Osteoblast (primary cell): ENCODE measurements around the gene QDPR. TPM values are rescaled to one million over a fixed set of nuclear protein-coding genes. Genes with fewer than 3 reads are reported as not detected.

ENCODE experiments used
- DNase-seq: peaks from one replicate; pipeline ENCODE4 v3.0.0; 2011; ENCODE audit warnings: low spot score, mixed read lengths; ENCODE audit not compliant: insufficient read length; ENCODE audit errors: missing footprints
- H2AFZ ChIP-seq: 2 replicates; pipeline ENCODE4 v1.6.0; 2011; ENCODE audit warnings: mild to moderate bottlenecking, low read length
- H3K27ac ChIP-seq: 2 replicates; pipeline ENCODE4 v1.5.1; 2011; ENCODE audit warnings: mild to moderate bottlenecking, low read depth, low read length, moderate library complexity
- H3K27me3 ChIP-seq: 2 replicates; pipeline ENCODE4 v1.6.0; 2012; ENCODE audit warnings: mild to moderate bottlenecking, control low read depth, inconsistent platforms, low read length, moderate library complexity; ENCODE audit not compliant: insufficient read depth
- H3K36me3 ChIP-seq: 2 replicates; pipeline ENCODE4 v1.5.1; 2011; ENCODE audit warnings: mild to moderate bottlenecking, low read length, control low read depth, moderate library complexity; ENCODE audit not compliant: insufficient read depth
- H3K4me1 ChIP-seq: 2 replicates; pipeline ENCODE4 v1.5.1; 2011; ENCODE audit warnings: mild to moderate bottlenecking, low read length, control low read depth, moderate library complexity; ENCODE audit not compliant: insufficient read depth
- H3K4me2 ChIP-seq: 2 replicates; pipeline ENCODE4 v1.6.0; 2011; ENCODE audit warnings: mild to moderate bottlenecking, low read length; ENCODE audit not compliant: insufficient read depth
- H3K4me3 ChIP-seq: fragments of 200-600 bp; sonication (generic); 3 replicates; pipeline ENCODE4 v1.5.1; 2012; ENCODE audit warnings: mild to moderate bottlenecking, low read length, inconsistent platforms; ENCODE audit not compliant: insufficient read depth
- H3K79me2 ChIP-seq: 2 replicates; pipeline ENCODE4 v1.6.0; 2012; ENCODE audit warnings: mild to moderate bottlenecking, low read length, control low read depth, inconsistent platforms; ENCODE audit not compliant: insufficient read depth
- H3K9me3 ChIP-seq: 2 replicates; pipeline ENCODE4 v1.5.1; 2011; ENCODE audit warnings: low read depth, low read length, control low read depth
- H4K20me1 ChIP-seq: 2 replicates; pipeline ENCODE4 v1.6.0; 2012; ENCODE audit warnings: mild to moderate bottlenecking, low read length, control low read depth; ENCODE audit not compliant: insufficient read depth
- total RNA-seq: library from RNA; depleted of rRNA; stranded (reverse); fragments of >200 nt; gene quantifications from 2 replicates; pipeline ENCODE4 v1.2.3, GENCODE V29; 2012
- TF ChIP-seq, protein P1 (sequence below): IDR thresholded peaks from 2 replicates; pipeline ENCODE4 v1.5.1; 2011; ENCODE audit warnings: mild to moderate bottlenecking, low read depth, low read length, moderate library complexity; ENCODE audit errors: extremely low read depth

The QDPR gene
- total RNA-seq, 1 donor, result 11.9 TPM

DNA sequence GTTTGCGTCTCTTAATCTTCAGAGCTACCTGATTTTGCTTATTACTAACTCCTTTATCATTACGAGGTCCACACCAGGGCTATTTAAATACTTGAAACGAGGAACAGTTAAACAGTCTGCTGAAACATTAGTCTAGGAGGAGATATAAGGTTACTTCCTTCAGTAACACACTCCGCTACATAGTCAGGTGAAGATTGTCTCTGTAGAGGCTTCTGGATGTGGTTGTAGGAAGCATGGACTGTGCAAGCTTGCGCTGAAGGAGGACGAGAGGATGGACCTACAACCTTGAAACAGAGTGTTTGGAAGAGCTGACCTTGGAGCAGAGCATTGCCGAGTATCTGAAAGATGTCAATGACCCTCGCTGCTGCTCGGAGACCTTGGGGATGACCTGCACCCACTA, 3.0 kb upstream of the QDPR start, which contains the start of gene CLRN2:
CLRN2 (plus strand) TSS at position 301 of the 400 bp plus-strand sequence. CDS start 102 bp downstream, outside the sequence.
- TF ChIP-seq, protein P1, sequence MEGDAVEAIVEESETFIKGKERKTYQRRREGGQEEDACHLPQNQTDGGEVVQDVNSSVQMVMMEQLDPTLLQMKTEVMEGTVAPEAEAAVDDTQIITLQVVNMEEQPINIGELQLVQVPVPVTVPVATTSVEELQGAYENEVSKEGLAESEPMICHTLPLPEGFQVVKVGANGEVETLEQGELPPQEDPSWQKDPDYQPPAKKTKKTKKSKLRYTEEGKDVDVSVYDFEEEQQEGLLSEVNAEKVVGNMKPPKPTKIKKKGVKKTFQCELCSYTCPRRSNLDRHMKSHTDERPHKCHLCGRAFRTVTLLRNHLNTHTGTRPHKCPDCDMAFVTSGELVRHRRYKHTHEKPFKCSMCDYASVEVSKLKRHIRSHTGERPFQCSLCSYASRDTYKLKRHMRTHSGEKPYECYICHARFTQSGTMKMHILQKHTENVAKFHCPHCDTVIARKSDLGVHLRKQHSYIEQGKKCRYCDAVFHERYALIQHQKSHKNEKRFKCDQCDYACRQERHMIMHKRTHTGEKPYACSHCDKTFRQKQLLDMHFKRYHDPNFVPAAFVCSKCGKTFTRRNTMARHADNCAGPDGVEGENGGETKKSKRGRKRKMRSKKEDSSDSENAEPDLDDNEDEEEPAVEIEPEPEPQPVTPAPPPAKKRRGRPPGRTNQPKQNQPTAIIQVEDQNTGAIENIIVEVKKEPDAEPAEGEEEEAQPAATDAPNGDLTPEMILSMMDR, result no peak
- peaks cover 15% of the 10 kb centered on the region for H3K79me2 ChIP-seq
- H3K27me3 ChIP-seq, result peaks cover 34% of the 10 kb centered on the region
- no peaks in the 10 kb centered on the region for H3K36me3 ChIP-seq
- no peaks in the 10 kb centered on the region for H4K20me1 ChIP-seq
- H3K4me1 ChIP-seq, result peaks cover 11% of the 10 kb centered on the region
- H2AFZ ChIP-seq, result no peak within 1 kb of the TSS
- DNase-seq, result no peak
- no peak within 1 kb of the TSS for H3K27ac ChIP-seq
- no peak within 1 kb of the TSS for H3K4me3 ChIP-seq
- H3K4me2 ChIP-seq, result no peak within 1 kb of the TSS
- H3K9me3 ChIP-seq, result no peaks in the 10 kb centered on the region

DNA sequence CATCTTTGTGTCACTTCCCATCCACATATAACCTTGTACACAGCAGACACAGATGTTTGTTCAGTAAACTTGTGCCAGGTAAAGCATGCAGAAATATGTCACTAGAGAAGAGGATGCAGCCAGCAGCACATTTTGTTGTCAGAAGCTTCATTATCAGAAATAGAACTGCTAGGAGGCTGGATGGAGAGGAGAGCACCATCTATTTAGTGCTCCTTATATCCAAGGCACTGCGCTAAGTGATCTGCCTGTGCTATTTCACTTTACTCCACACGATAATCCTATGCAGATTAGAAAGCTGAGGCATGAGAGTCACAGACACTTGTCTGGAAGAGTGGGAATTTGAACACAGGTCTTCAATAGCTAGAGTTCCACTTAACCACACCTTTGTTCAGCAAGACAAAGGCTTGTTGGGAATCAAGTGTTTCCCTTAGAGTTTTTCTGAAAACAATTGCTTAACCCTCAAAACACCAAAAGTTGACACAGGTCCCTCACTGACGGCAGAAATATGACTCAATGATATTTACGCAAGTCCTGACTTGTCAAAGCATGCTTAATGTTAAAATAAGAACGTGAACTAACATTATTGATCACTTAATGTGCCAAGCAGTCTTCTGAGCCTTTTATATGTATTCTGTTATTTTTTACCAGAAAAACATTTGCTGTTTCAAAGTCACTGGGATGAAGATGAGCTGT, 1.2 kb upstream of the QDPR start:
- no peak for DNase-seq
- Histone ChIP-seq H3K27me3 (peaks cover 32% of the 10 kb centered on the region), H4K20me1 (no peaks in the 10 kb centered on the region), H3K4me2 (no peak overlapping the region), H3K27ac (no peak overlapping the region), H3K4me3 (no peak overlapping the region), H3K79me2 (peaks cover 19% of the 10 kb centered on the region), H3K4me1 (peaks cover 11% of the 10 kb centered on the region), H3K9me3 (no peaks in the 10 kb centered on the region), H2AFZ (no peak overlapping the region), H3K36me3 (no peaks in the 10 kb centered on the region)
- TF ChIP-seq, protein P1, result no peak

DNA sequence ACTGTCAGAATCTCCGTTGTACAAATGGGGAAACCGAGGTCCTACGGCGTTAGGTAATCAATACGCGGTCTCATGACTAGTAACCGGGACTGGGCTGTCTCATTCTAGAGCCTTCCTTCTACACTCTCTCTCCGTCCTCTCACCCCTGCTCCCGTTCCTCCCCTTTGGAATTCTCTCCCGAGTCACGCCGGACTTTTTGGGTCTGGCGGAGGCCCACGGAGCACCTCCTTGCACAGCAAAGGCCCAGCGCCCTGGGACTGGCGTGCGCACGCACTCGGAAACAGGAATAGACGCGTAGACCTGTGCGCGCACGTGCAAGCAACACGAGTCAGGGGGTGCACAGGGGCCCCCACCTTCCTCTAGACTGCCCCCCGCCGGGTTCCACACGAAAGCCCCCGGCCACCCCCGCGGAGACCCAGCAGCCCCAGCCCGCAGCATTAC, 361 bp downstream of the QDPR start:
- Histone ChIP-seq H3K9me3 (no peaks in the 10 kb centered on the region), H3K4me2 (peak overlapping the region; percentile 88), H3K27me3 (peaks cover 18% of the 10 kb centered on the region), H4K20me1 (no peaks in the 10 kb centered on the region), H3K36me3 (no peaks in the 10 kb centered on the region), H3K79me2 (peaks cover 19% of the 10 kb centered on the region), H3K4me3 (peak overlapping the region; percentile 80), H2AFZ (peak overlapping the region; percentile 93), H3K4me1 (peaks cover 11% of the 10 kb centered on the region), H3K27ac (peak overlapping the region; percentile 34)
- peak; percentile 75 for DNase-seq
- TF ChIP-seq, protein P1, result no peak

DNA sequence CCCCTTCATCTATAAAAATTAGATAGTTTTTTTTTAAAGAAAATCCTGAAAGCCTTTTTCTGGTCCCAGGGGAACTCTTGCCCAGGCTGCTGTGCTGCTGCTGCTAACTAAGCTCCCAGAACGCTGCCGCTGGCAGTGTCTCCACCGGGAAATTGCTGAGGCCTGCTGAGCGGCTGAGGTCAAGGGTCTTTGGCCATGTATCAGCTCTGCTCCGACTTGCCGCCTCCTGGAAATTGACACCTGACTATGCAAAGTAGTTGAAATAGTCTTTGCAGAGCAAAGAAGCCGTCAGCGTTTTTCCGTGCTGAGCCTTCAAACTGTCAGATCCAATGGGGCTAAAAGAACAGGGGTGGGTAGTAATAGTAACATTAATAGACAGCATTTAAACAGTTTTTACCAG, 839 bp downstream of the QDPR start:
- Histone ChIP-seq H3K27me3 (peaks cover 13% of the 10 kb centered on the region), H2AFZ (peak overlapping the region; percentile 93), H3K4me3 (peak overlapping the region; percentile 80), H3K4me2 (peak overlapping the region; percentile 88), H3K9me3 (no peaks in the 10 kb centered on the region), H3K36me3 (no peaks in the 10 kb centered on the region), H3K27ac (no peak overlapping the region), H4K20me1 (no peaks in the 10 kb centered on the region), H3K79me2 (peaks cover 19% of the 10 kb centered on the region), H3K4me1 (peaks cover 11% of the 10 kb centered on the region)
- TF ChIP-seq, protein P1, result no peak
- DNase-seq, result peak; percentile 81
